Liver (tissue), 3 donors: Measurements from ENCODE around the gene USP40.

ENCODE experiments used
- ATF3 ChIP-seq: IDR thresholded peaks from 2 replicates; pipeline ENCODE4 v1.6.1; 2016; ENCODE audit warnings: antibody characterized with exemption
- CTCF ChIP-seq: fragments of 150-350 bp; IDR thresholded peaks from 2 replicates; pipeline ENCODE4 v1.5.1; 2017; ENCODE audit warnings: improper control_type of control experiment, low read depth, low read length; ENCODE audit not compliant: missing input control
- EGR1 ChIP-seq, 2 donors: IDR thresholded peaks; 2 replicates each; pipeline ENCODE4 v1.6.1; 2016 to 2018; ENCODE audit warnings: antibody characterized with exemption in 2 of 2, low read depth in 2 of 2
- FOXA1 ChIP-seq: IDR thresholded peaks from 2 replicates; pipeline ENCODE4 v1.6.1; 2016; ENCODE audit warnings: antibody characterized with exemption
- MAX ChIP-seq: IDR thresholded peaks from 2 replicates; pipeline ENCODE4 v1.6.1; 2016; ENCODE audit warnings: antibody characterized with exemption
- RAD21 ChIP-seq, 2 donors: IDR thresholded peaks; 2 replicates each; pipeline ENCODE4 v1.6.1; 2016; ENCODE audit warnings: antibody characterized with exemption in 2 of 2, mild to moderate bottlenecking in 2 of 2
- REST ChIP-seq: IDR thresholded peaks from 2 replicates; pipeline ENCODE4 v1.6.1; 2016; ENCODE audit warnings: antibody characterized with exemption, mild to moderate bottlenecking
- TAF1 ChIP-seq: conservative IDR thresholded peaks from 2 replicates; pipeline ENCODE4 v1.6.1; 2016; ENCODE audit warnings: antibody characterized with exemption, mild to moderate bottlenecking
- YY1 ChIP-seq: IDR thresholded peaks from 2 replicates; pipeline ENCODE4 v1.6.1; 2016; ENCODE audit warnings: antibody characterized with exemption, mild to moderate bottlenecking
- ZBTB33 ChIP-seq: IDR thresholded peaks from 2 replicates; pipeline ENCODE4 v1.6.1; 2016; ENCODE audit warnings: antibody characterized with exemption
- donor health status: healthy.
- donor health status: healthy.

GRCh38 chr2:233442028-233442310, 124.6 kb downstream of the USP40 start:
- TF ChIP-seq EGR1 (IDR thresholded peaks at IDR 0.05; ENCODE audit: low read depth in 2 of 2) (no peak), CTCF (no peak), ZBTB33 (no peak), MAX (no peak), ATF3 (no peak), FOXA1 (no peak), REST (no peak), RAD21 (IDR thresholded peaks at IDR 0.05) (no peak), TAF1 (no peak), YY1 (no peak)
